ENCODE results near the gene HS3ST2. TPM values are rescaled to one million over a fixed set of nuclear protein-coding genes. Genes with fewer than 3 reads are reported as not detected.
"Not testable (repeated sequence)": the region's sequence is repeated elsewhere in the genome, so short reads cannot be mapped to it uniquely, and the experiment has no call there.

Gene HS3ST2
- polyA plus RNA-seq, 1 experiment = not detected

- Histone ChIP-seq H3K27ac (ENCODE audit: low read depth, low read length) (no peak overlapping the region), H3K9me3 (ENCODE audit: control insufficient read depth, insufficient read depth, low read length) (no peaks in the 10 kb centered on the region), H3K27me3 (ENCODE audit: control insufficient read depth, insufficient read depth, low read length) (no peaks in the 10 kb centered on the region), H3K4me3 (ENCODE audit: low read depth, low read length) (no peak overlapping the region)
- TF ChIP-seq CTCF (IDR thresholded peaks at IDR 0.05; ENCODE audit: low read depth, low read length) = no peak
- ChIA-PET CTCF (interaction anchor here (8.5 kb wide), 1 partner anchor 538 kb away, joined by 62 read pairs; no protein-coding TSS in a partner anchor), POLR2A (no interaction called here)
- no peak for DNase-seq (ENCODE audit: low read depth, low spot score)
Observed at GRCh38 chr16:22897184-22897583, 83.2 kb downstream of the HS3ST2 start.

GRCh38 chr16:22898131-22898530 is 84.2 kb downstream of the HS3ST2 start:
- no peak overlapping the region for H3K27ac ChIP-seq (ENCODE audit: low read depth, low read length)
- DNase-seq (ENCODE audit: low read depth, low spot score) = no peak
- ChIA-PET CTCF (interaction anchor here (0.7 to 8.5 kb wide), 7 partner anchors 8 to 537 kb away, joined by 3 to 62 read pairs (median 3); no protein-coding TSS in a partner anchor), POLR2A (no interaction called here)
- TF ChIP-seq CTCF (IDR thresholded peaks at IDR 0.05; ENCODE audit: low read depth, low read length) = no peak
- H3K4me3 ChIP-seq (ENCODE audit: low read depth, low read length) = no peak overlapping the region
- no peaks in the 10 kb centered on the region for H3K9me3 ChIP-seq (ENCODE audit: control insufficient read depth, insufficient read depth, low read length)
- H3K27me3 ChIP-seq (ENCODE audit: control insufficient read depth, insufficient read depth, low read length) = no peaks in the 10 kb centered on the region

GRCh38 chr16:22898874-22899348 is 84.9 kb downstream of the HS3ST2 start:
- peak; percentile 61 for TF ChIP-seq CTCF (IDR thresholded peaks at IDR 0.05; ENCODE audit: low read depth, low read length)
- DNase-seq (ENCODE audit: low read depth, low spot score) = no peak
- Histone ChIP-seq H3K4me3 (ENCODE audit: low read depth, low read length) (no peak overlapping the region), H3K27me3 (ENCODE audit: control insufficient read depth, insufficient read depth, low read length) (no peaks in the 10 kb centered on the region), H3K27ac (ENCODE audit: low read depth, low read length) (no peak overlapping the region), H3K9me3 (ENCODE audit: control insufficient read depth, insufficient read depth, low read length) (no peaks in the 10 kb centered on the region)
- CTCF ChIA-PET = interaction anchor here (0.7 to 8.5 kb wide), 9 partner anchors 9 to 537 kb away, joined by 3 to 62 read pairs (median 3); no protein-coding TSS in a partner anchor
- POLR2A ChIA-PET = no interaction called here

GRCh38 chr16:22899567-22899966 is 85.6 kb downstream of the HS3ST2 start:
- H3K27me3 ChIP-seq (ENCODE audit: control insufficient read depth, insufficient read depth, low read length); H3K4me3 ChIP-seq (ENCODE audit: low read depth, low read length); DNase-seq (ENCODE audit: low read depth, low spot score); H3K27ac ChIP-seq (ENCODE audit: low read depth, low read length); POLR2A ChIA-PET; H3K9me3 ChIP-seq (ENCODE audit: control insufficient read depth, insufficient read depth, low read length): not testable (repeated sequence)
- CTCF ChIA-PET = interaction anchor here (1.0 to 8.5 kb wide), 6 partner anchors 10 to 536 kb away, joined by 3 to 62 read pairs (median 4); no protein-coding TSS in a partner anchor

- TF ChIP-seq CTCF (IDR thresholded peaks at IDR 0.05; ENCODE audit: low read depth, low read length) = no peak
- H3K4me3 ChIP-seq (ENCODE audit: low read depth, low read length) = no peak overlapping the region
- H3K9me3 ChIP-seq (ENCODE audit: control insufficient read depth, insufficient read depth, low read length) = no peaks in the 10 kb centered on the region
- DNase-seq (ENCODE audit: low read depth, low spot score) = no peak
- POLR2A ChIA-PET = no interaction called here
- CTCF ChIA-PET = interaction anchor here (8.5 kb wide), 1 partner anchor 535 kb away, joined by 62 read pairs; no protein-coding TSS in a partner anchor
- H3K27ac ChIP-seq (ENCODE audit: low read depth, low read length) = no peak overlapping the region
- no peaks in the 10 kb centered on the region for H3K27me3 ChIP-seq (ENCODE audit: control insufficient read depth, insufficient read depth, low read length)
Observed at GRCh38 chr16:22900863-22901262, 86.9 kb downstream of the HS3ST2 start.

Measured in AG04450 (cell line).